ENCODE data around the gene AP1G2.

GRCh38 chr14:23561873-23562821, 5.4 kb downstream of the AP1G2 start:
- TF ChIP-seq CTCF (IDR thresholded peaks at IDR 0.05): no peak
- TF ChIP-seq ZFX (IDR thresholded peaks at IDR 0.05; ENCODE audit: borderline replicate concordance): no peak

All from 22Rv1 (cell line).